PC-3 (cell line): ENCODE measurements around the gene DOCK1. TPM values are rescaled to one million over a fixed set of nuclear protein-coding genes. Genes with fewer than 3 reads are reported as not detected.

Source experiments
- ATAC-seq: fragments of 200-7000 bp; cut with Tn5 transposase; 2 replicates; pipeline ENCODE4 v1.9.1; 2020; ENCODE audit warnings: mild to moderate bottlenecking, moderate library complexity
- BruUV-seq: library from RNA; stranded (reverse); fragments of 400-500 nt; replicated peaks from 2 replicates; lab custom pipeline; 2021; lab: Mats Ljungman, UMichigan
- CTCF ChIA-PET: fragments of 300-600 bp; sonication (Branson Sonifier 250); formaldehyde crosslinking; loops from one replicate; lab custom pipeline; 2022; ENCODE audit warnings: antibody characterized with exemption; lab: Charles Lee
- POLR2A ChIA-PET: fragments of 300-600 bp; sonication (Branson Sonifier 250); formaldehyde crosslinking; loops from one replicate; lab custom pipeline; 2022; ENCODE audit warnings: antibody characterized with exemption; ENCODE audit not compliant: unreplicated experiment; lab: Charles Lee
- DNase-seq: peaks from one replicate; pipeline ENCODE4 v3.0.0-alpha.2; 2015
- H2AFZ ChIP-seq: fragments of 300-600 bp; sonication (generic); 2 replicates; pipeline ENCODE4 v1.6.0; 2016; ENCODE audit warnings: antibody characterized with exemption, low read length
- H3F3A ChIP-seq: fragments of 300-600 bp; sonication (generic); one replicate; pipeline ENCODE4 v1.6.0; 2017; ENCODE audit warnings: antibody characterized with exemption, low read length, control low read depth, mild to moderate bottlenecking; ENCODE audit not compliant: unreplicated experiment
- H3K27ac ChIP-seq: fragments of 300-600 bp; sonication (generic); 2 replicates; pipeline ENCODE4 v1.5.1; 2016; ENCODE audit warnings: mild to moderate bottlenecking, low read length
- H3K27me3 ChIP-seq: fragments of 300-600 bp; sonication (generic); 2 replicates; pipeline ENCODE4 v1.6.1; 2016; ENCODE audit warnings: low read length, mixed read lengths
- H3K36me3 ChIP-seq: fragments of 300-600 bp; sonication (generic); 2 replicates; pipeline ENCODE4 v1.6.1; 2016; ENCODE audit warnings: low read depth, mixed run types, low read length, mixed read lengths
- H3K4me1 ChIP-seq: fragments of 300-600 bp; sonication (generic); 2 replicates; pipeline ENCODE4 v1.5.1; 2016; ENCODE audit warnings: low read length; ENCODE audit not compliant: insufficient read depth
- H3K4me2 ChIP-seq: fragments of 300-600 bp; sonication (generic); 2 replicates; pipeline ENCODE4 v1.6.0; 2016; ENCODE audit warnings: low read length
- H3K4me3 ChIP-seq: fragments of 300-600 bp; sonication (generic); 2 replicates; pipeline ENCODE4 v1.5.1; 2016; ENCODE audit warnings: mild to moderate bottlenecking, low read length, mixed read lengths
- H3K79me2 ChIP-seq: fragments of 300-600 bp; sonication (generic); 2 replicates; pipeline ENCODE4 v1.6.1; 2017; ENCODE audit warnings: low read length, mixed read lengths
- H3K9ac ChIP-seq: fragments of 300-600 bp; sonication (generic); 2 replicates; pipeline ENCODE4 v1.6.0; 2016; ENCODE audit warnings: mild to moderate bottlenecking, low read length
- H3K9me2 ChIP-seq: fragments of 300-600 bp; sonication (generic); replicated peaks from 2 replicates; pipeline ENCODE4 v1.6.1; 2016; ENCODE audit warnings: mixed run types, low read length, mixed read lengths
- H3K9me3 ChIP-seq: fragments of 300-600 bp; sonication (generic); 2 replicates; pipeline ENCODE4 v1.6.1; 2016; ENCODE audit warnings: low read length, mixed read lengths
- H4K20me1 ChIP-seq: fragments of 300-600 bp; sonication (generic); 2 replicates; pipeline ENCODE4 v1.6.1; 2016; ENCODE audit warnings: low read length, mixed read lengths
- CTCF ChIP-seq: fragments of 300-600 bp; sonication (generic); conservative IDR thresholded peaks from 2 replicates; pipeline ENCODE4 v1.5.1; 2017; ENCODE audit warnings: antibody characterized with exemption, low read depth, mild to moderate bottlenecking, low read length
- EZH2 ChIP-seq: fragments of 300-600 bp; sonication (generic); IDR thresholded peaks from one replicate; pipeline ENCODE4 v1.6.1; 2017; ENCODE audit warnings: antibody characterized with exemption, mild to moderate bottlenecking, low read length; ENCODE audit not compliant: unreplicated experiment
- EZH2phosphoT487 ChIP-seq: fragments of 300-600 bp; sonication (generic); IDR thresholded peaks from 2 replicates; pipeline ENCODE4 v1.6.1; 2018; ENCODE audit warnings: mild to moderate bottlenecking, antibody characterized with exemption, low read length, borderline replicate concordance
- intact Hi-C: fragments of 100-400 bp; cut with micrococcal nuclease; formaldehyde crosslinking; loops from 2 replicates; pipeline ENCODE4 v1.9.0; 2023
- total RNA-seq: library from RNA; depleted of rRNA; stranded (reverse); fragments of >200 nt; gene quantifications from 2 replicates; pipeline ENCODE4 v1.2.3, GENCODE V29; 2014

DOCK1 gene
- total RNA-seq, 1 experiment from 2014 or later = 34.3 TPM

GRCh38 chr10:127458016-127458810, 553.0 kb downstream of the DOCK1 start:
- DNase-seq (no peak), ATAC-seq (no peak)
- intact Hi-C loops = no loop called here
- Histone ChIP-seq H3K9me2 (no peaks in the 10 kb centered on the region), H3K9ac (no peak overlapping the region), H3K36me3 (no peaks in the 10 kb centered on the region), H3K9me3 (no peaks in the 10 kb centered on the region), H3K4me1 (no peaks in the 10 kb centered on the region), H3F3A (no peaks in the 10 kb centered on the region), H3K4me2 (no peak overlapping the region), H3K27me3 (no peaks in the 10 kb centered on the region), H2AFZ (no peak overlapping the region), H4K20me1 (no peaks in the 10 kb centered on the region), H3K79me2 (no peaks in the 10 kb centered on the region), H3K27ac (no peak overlapping the region), H3K4me3 (no peak overlapping the region)
- POLR2A ChIA-PET = no interaction called here
- no peak for TF ChIP-seq EZH2phosphoT487
- TF ChIP-seq EZH2 = no peak
- no peak for TF ChIP-seq CTCF
- CTCF ChIA-PET = no interaction called here
- BruUV-seq = no TSS peak

- TF ChIP-seq CTCF (no peak), EZH2phosphoT487 (no peak), EZH2 (no peak)
- no peak overlapping the region for H3K4me2 ChIP-seq
- H3K27me3 ChIP-seq = no peaks in the 10 kb centered on the region
- DNase-seq (no peak), ATAC-seq (no peak)
- no peak overlapping the region for H3K4me3 ChIP-seq
- intact Hi-C loops = no loop called here
- BruUV-seq = no TSS peak
- H4K20me1 ChIP-seq = no peaks in the 10 kb centered on the region
- no peaks in the 10 kb centered on the region for H3K79me2 ChIP-seq
- H3K27ac ChIP-seq = no peak overlapping the region
- ChIA-PET CTCF (no interaction called here), POLR2A (no interaction called here)
- no peaks in the 10 kb centered on the region for H3K4me1 ChIP-seq
- H3K9me2 ChIP-seq = no peaks in the 10 kb centered on the region
- H2AFZ ChIP-seq = no peak overlapping the region
- no peak overlapping the region for H3K9ac ChIP-seq
- H3K36me3 ChIP-seq = no peaks in the 10 kb centered on the region
- H3F3A ChIP-seq = no peaks in the 10 kb centered on the region
- H3K9me3 ChIP-seq = no peaks in the 10 kb centered on the region
These were observed 553.6 kb downstream of the DOCK1 start for GRCh38 chr10:127458829-127459228.

GRCh38 chr10:127459918-127460317, 554.7 kb downstream of the DOCK1 start:
- TF ChIP-seq CTCF (no peak), EZH2 (no peak), EZH2phosphoT487 (no peak)
- ChIA-PET CTCF (no interaction called here), POLR2A (no interaction called here)
- Histone ChIP-seq H3K4me2 (no peak overlapping the region), H3K9ac (no peak overlapping the region), H2AFZ (no peak overlapping the region), H3K9me2 (no peaks in the 10 kb centered on the region), H3F3A (no peaks in the 10 kb centered on the region), H3K79me2 (no peaks in the 10 kb centered on the region), H3K4me1 (no peaks in the 10 kb centered on the region), H3K27ac (no peak overlapping the region), H3K9me3 (no peaks in the 10 kb centered on the region), H4K20me1 (no peaks in the 10 kb centered on the region), H3K36me3 (no peaks in the 10 kb centered on the region), H3K27me3 (no peaks in the 10 kb centered on the region), H3K4me3 (no peak overlapping the region)
- BruUV-seq = no TSS peak
- no peak for ATAC-seq
- no peak for DNase-seq
- intact Hi-C loops = no loop called here
